ENCODE results near the gene CDYL2. TPM values are rescaled to one million over a fixed set of nuclear protein-coding genes. Genes with fewer than 3 reads are reported as not detected.

Gene CDYL2
- total RNA-seq, 2 experiments from 2014 or later = 10.4 to 11.4 TPM

GRCh38 chr16:80580109-80580832 is 224.1 kb downstream of the CDYL2 start:
- Mint-ChIP-seq H3K27me3 (no peaks in the 10 kb centered on the region), H3K27ac (peak overlapping the region; percentile 97), H3K36me3 (ENCODE audit: low read depth) (no peaks in the 10 kb centered on the region), H3K4me1 (ENCODE audit: low read depth) (peaks cover 53% of the 10 kb centered on the region), H3K4me3 (peak overlapping the region; percentile 51), H3K9me3 (no peaks in the 10 kb centered on the region)
- POLR2A ChIA-PET = interaction anchor here (0.6 to 2.2 kb wide), 11 partner anchors 9 to 978 kb away, joined by 3 to 11 read pairs (median 4); no protein-coding TSS in a partner anchor
- CTCF ChIA-PET = interaction anchor here (0.6 to 2.4 kb wide), 11 partner anchors 11 to 245 kb away, joined by 3 to 16 read pairs (median 4); no protein-coding TSS in a partner anchor
- DNase-seq (peak; percentile 89), ATAC-seq (peak; percentile 90)
- intact Hi-C loops (cut with micrococcal nuclease) = loop anchor here (1.0 to 10.0 kb wide), 5 partner anchors 11 to 227 kb away; partner anchors contain the start of gene DYNLRB2
- TF ChIP-seq, protein P1, sequence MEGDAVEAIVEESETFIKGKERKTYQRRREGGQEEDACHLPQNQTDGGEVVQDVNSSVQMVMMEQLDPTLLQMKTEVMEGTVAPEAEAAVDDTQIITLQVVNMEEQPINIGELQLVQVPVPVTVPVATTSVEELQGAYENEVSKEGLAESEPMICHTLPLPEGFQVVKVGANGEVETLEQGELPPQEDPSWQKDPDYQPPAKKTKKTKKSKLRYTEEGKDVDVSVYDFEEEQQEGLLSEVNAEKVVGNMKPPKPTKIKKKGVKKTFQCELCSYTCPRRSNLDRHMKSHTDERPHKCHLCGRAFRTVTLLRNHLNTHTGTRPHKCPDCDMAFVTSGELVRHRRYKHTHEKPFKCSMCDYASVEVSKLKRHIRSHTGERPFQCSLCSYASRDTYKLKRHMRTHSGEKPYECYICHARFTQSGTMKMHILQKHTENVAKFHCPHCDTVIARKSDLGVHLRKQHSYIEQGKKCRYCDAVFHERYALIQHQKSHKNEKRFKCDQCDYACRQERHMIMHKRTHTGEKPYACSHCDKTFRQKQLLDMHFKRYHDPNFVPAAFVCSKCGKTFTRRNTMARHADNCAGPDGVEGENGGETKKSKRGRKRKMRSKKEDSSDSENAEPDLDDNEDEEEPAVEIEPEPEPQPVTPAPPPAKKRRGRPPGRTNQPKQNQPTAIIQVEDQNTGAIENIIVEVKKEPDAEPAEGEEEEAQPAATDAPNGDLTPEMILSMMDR (IDR thresholded peaks at IDR 0.05) = no peak

GRCh38 chr16:80577485-80578280 is 226.7 kb downstream of the CDYL2 start:
- POLR2A ChIA-PET = interaction anchor here (0.8 kb wide), 1 partner anchor 9 kb away, joined by 3 read pairs; no protein-coding TSS in a partner anchor
- CTCF ChIA-PET = interaction anchor here (0.9 to 2.0 kb wide), 2 partner anchors 11 to 51 kb away, joined by 3 to 9 read pairs; no protein-coding TSS in a partner anchor
- peaks cover 34% of the 10 kb centered on the region for H3K4me1 Mint-ChIP-seq (ENCODE audit: low read depth)
- no peak overlapping the region for H3K27ac Mint-ChIP-seq
- H3K9me3 Mint-ChIP-seq = no peaks in the 10 kb centered on the region
- TF ChIP-seq, protein P1 (IDR thresholded peaks at IDR 0.05) = no peak
- no peak overlapping the region for H3K4me3 Mint-ChIP-seq
- DNase-seq (no peak), ATAC-seq (no peak)
- H3K27me3 Mint-ChIP-seq = no peaks in the 10 kb centered on the region
- no peaks in the 10 kb centered on the region for H3K36me3 Mint-ChIP-seq (ENCODE audit: low read depth)
- intact Hi-C loops (cut with micrococcal nuclease) = no loop called here

GRCh38 chr16:80576343-80576912 is 228.0 kb downstream of the CDYL2 start:
- Mint-ChIP-seq H3K36me3 (ENCODE audit: low read depth) (no peaks in the 10 kb centered on the region), H3K27ac (no peak overlapping the region), H3K27me3 (no peaks in the 10 kb centered on the region), H3K4me3 (no peak overlapping the region), H3K4me1 (ENCODE audit: low read depth) (peaks cover 27% of the 10 kb centered on the region), H3K9me3 (no peaks in the 10 kb centered on the region)
- TF ChIP-seq, protein P1 (IDR thresholded peaks at IDR 0.05) = no peak
- ATAC-seq (no peak), DNase-seq (no peak)
- ChIA-PET POLR2A (no interaction called here), CTCF (interaction anchor here (2.0 kb wide), 1 partner anchor 49 kb away, joined by 9 read pairs; no protein-coding TSS in a partner anchor)
- intact Hi-C loops (cut with micrococcal nuclease) = no loop called here

GRCh38 chr16:80573700-80574120 is 230.7 kb downstream of the CDYL2 start:
- ATAC-seq (no peak), DNase-seq (no peak)
- TF ChIP-seq, protein P1 (IDR thresholded peaks at IDR 0.05) = no peak
- no peaks in the 10 kb centered on the region for H3K9me3 Mint-ChIP-seq
- H3K27me3 Mint-ChIP-seq = no peaks in the 10 kb centered on the region
- H3K4me1 Mint-ChIP-seq (ENCODE audit: low read depth) = peaks cover 26% of the 10 kb centered on the region
- intact Hi-C loops (cut with micrococcal nuclease) = no loop called here
- no peak overlapping the region for H3K27ac Mint-ChIP-seq
- POLR2A ChIA-PET = no interaction called here
- H3K36me3 Mint-ChIP-seq (ENCODE audit: low read depth) = no peaks in the 10 kb centered on the region
- H3K4me3 Mint-ChIP-seq = no peak overlapping the region
- CTCF ChIA-PET = no interaction called here
